Peyer's patch (tissue), 4 donors: Measurements from ENCODE around the gene UBE2M.
A peak's percentile ranks its signal among the peaks of the same experiment; 100 is the strongest.

Experiments
- POLR2A ChIP-seq, 2 donors: fragments of 450-650 bp; IDR thresholded peaks; one replicate each; pipeline ENCODE4 v1.5.1; 2017; ENCODE audit warnings: antibody characterized with exemption in 2 of 2, mild to moderate bottlenecking in 2 of 2, moderate library complexity in 2 of 2
- TF ChIP-seq, protein P1 (sequence below), 6 experiments: fragments of 450-650 bp in 4 of 6; fragments of 200-600 bp in 2 of 6; sonication (generic) in 1 of 6; IDR thresholded peaks; one replicate each; pipeline ENCODE4 v1.5.1; 2017 to 2019; ENCODE audit warnings: antibody characterized with exemption in 6 of 6, mild to moderate bottlenecking in 3 of 6, moderate library complexity in 1 of 6

DNA sequence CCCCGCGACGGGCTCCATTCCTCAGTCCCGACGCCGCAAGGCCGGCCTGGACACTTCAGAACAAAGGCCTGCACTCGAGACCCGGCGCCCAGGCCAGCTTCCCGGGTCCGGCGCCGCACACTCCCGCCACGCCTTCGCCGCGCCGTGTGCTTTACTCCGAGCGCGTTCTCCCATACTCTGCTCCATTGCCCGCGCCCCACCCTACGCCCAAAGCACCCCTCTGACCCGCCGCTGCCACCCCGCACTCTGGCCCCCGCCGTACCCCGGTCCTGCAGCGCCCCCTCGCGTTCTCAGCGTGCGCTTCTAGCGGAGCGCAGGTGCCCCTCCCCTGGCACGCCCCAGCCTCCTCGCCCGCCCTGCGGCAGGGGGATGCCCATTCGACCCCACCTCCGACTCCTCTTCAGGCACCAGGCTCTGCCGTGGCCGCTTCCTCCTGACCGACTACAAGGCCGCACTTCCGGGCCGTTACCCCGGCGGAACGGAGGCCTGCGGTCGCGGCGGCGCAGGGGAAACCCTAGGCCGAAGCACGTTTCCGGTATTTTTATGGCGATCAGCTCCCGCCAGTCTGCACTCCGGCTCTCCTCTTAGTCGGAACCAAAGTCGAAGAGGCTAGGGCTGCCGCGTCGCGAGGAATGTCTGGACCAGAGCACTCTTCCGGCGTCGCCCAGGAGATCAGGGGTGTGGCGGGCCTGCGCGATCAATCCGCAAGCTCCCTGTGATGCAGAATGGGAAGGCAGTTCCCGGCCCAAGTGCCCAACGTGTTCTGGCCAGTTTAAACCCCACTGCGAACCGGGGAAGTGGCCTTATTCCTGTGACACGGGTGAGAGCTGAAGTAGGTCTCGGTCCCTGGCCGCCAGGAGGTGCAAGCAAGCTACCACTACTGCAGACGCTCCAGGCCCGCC is 38.8 kb downstream of the UBE2M start, which contains the start of gene ZBTB45:
- TF ChIP-seq, protein P1, sequence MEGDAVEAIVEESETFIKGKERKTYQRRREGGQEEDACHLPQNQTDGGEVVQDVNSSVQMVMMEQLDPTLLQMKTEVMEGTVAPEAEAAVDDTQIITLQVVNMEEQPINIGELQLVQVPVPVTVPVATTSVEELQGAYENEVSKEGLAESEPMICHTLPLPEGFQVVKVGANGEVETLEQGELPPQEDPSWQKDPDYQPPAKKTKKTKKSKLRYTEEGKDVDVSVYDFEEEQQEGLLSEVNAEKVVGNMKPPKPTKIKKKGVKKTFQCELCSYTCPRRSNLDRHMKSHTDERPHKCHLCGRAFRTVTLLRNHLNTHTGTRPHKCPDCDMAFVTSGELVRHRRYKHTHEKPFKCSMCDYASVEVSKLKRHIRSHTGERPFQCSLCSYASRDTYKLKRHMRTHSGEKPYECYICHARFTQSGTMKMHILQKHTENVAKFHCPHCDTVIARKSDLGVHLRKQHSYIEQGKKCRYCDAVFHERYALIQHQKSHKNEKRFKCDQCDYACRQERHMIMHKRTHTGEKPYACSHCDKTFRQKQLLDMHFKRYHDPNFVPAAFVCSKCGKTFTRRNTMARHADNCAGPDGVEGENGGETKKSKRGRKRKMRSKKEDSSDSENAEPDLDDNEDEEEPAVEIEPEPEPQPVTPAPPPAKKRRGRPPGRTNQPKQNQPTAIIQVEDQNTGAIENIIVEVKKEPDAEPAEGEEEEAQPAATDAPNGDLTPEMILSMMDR (IDR thresholded peaks at IDR 0.05), result peak; percentile 71 to 95 (median 86)
- TF ChIP-seq POLR2A (IDR thresholded peaks at IDR 0.05), result peak; percentile 42 to 52
